ENCODE measurements around the gene SGTA.

Gene SGTA

GRCh38 chr19:2726160-2726855 lies 56.8 kb downstream of the SGTA start:
- Histone ChIP-seq H3K27me3 (ENCODE audit: control insufficient read depth in 1 of 2, insufficient read depth in 2 of 2, low read length in 2 of 2) (peaks cover 17 to 34% of the 10 kb centered on the region in 2 donors), H3K4me3 (ENCODE audit: low read depth in 1 of 2, low read length in 2 of 2) (no peak overlapping the region), H3K36me3 (ENCODE audit: control insufficient read depth in 1 of 2, insufficient read depth in 2 of 2, low read length in 2 of 2) (no peaks in the 10 kb centered on the region), H3K4me1 (ENCODE audit: control insufficient read depth in 1 of 2, insufficient read depth in 2 of 2, low read length in 2 of 2) (no peaks in the 10 kb centered on the region), H3K9ac (ENCODE audit: low read depth in 1 of 2, low read length in 2 of 2) (no peak overlapping the region), H3K9me3 (ENCODE audit: control insufficient read depth in 1 of 2, low read length in 2 of 2) (no peaks in the 10 kb centered on the region), H3K27ac (ENCODE audit: low read depth, low read length) (no peak overlapping the region)

DNA sequence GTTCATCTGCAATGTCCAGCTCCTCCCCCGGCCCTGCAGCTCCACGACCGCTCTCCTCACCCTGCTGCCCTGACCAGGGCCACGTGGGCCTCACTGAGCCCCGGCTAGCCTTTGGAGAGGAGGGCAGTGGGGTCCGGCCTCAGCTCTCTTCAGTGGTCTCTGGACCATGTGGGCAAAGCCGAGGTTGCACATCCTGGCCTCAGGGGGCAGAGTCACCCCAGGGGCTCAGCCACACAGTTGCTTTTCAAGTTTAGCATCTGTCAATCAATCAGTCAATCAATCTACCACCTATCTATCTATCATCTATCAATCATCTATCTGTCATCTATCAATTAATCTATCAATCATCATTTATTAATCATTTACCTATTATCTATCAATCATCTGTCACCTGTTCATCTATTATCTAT lies 58.9 kb downstream of the SGTA start:
- H3K4me3 ChIP-seq (ENCODE audit: low read depth in 1 of 2, low read length in 2 of 2), result no peak overlapping the region
- H3K27ac ChIP-seq (ENCODE audit: low read depth, low read length), result no peak overlapping the region
- H3K9me3 ChIP-seq (ENCODE audit: control insufficient read depth in 1 of 2, low read length in 2 of 2), result no peaks in the 10 kb centered on the region
- peaks cover 27 to 39% of the 10 kb centered on the region in 2 donors for H3K27me3 ChIP-seq (ENCODE audit: control insufficient read depth in 1 of 2, insufficient read depth in 2 of 2, low read length in 2 of 2)
- H3K4me1 ChIP-seq (ENCODE audit: control insufficient read depth in 1 of 2, insufficient read depth in 2 of 2, low read length in 2 of 2), result no peaks in the 10 kb centered on the region
- no peaks in the 10 kb centered on the region for H3K36me3 ChIP-seq (ENCODE audit: control insufficient read depth in 1 of 2, insufficient read depth in 2 of 2, low read length in 2 of 2)
- H3K9ac ChIP-seq (ENCODE audit: low read depth in 1 of 2, low read length in 2 of 2), result no peak overlapping the region

DNA sequence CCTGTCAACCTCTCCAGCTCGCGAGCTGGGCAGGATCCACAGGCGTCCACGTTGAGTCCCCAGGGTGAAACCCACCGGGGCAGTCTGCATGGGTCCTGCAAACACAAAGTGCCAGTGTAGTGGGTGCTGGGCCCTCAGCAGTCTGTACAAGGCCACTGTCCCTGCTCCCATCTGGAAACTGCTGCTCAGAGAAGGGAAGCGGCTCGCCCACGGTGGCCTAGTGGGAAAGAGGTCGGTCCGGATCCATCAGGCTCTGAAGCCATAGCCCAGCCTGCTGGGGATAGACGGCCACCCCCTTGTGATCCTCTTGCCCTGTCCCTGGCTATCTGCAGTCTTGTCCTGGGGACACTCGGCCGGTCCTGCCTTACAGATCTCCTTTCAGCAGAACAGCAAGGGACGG lies 59.3 kb downstream of the SGTA start:
- Histone ChIP-seq H3K9me3 (ENCODE audit: control insufficient read depth in 1 of 2, low read length in 2 of 2) (no peaks in the 10 kb centered on the region), H3K9ac (ENCODE audit: low read depth in 1 of 2, low read length in 2 of 2) (no peak overlapping the region), H3K27me3 (ENCODE audit: control insufficient read depth in 1 of 2, insufficient read depth in 2 of 2, low read length in 2 of 2) (peaks cover 27 to 35% of the 10 kb centered on the region in 2 donors), H3K36me3 (ENCODE audit: control insufficient read depth in 1 of 2, insufficient read depth in 2 of 2, low read length in 2 of 2) (no peaks in the 10 kb centered on the region), H3K4me3 (ENCODE audit: low read depth in 1 of 2, low read length in 2 of 2) (no peak overlapping the region), H3K27ac (ENCODE audit: low read depth, low read length) (no peak overlapping the region), H3K4me1 (ENCODE audit: control insufficient read depth in 1 of 2, insufficient read depth in 2 of 2, low read length in 2 of 2) (no peaks in the 10 kb centered on the region)

DNA sequence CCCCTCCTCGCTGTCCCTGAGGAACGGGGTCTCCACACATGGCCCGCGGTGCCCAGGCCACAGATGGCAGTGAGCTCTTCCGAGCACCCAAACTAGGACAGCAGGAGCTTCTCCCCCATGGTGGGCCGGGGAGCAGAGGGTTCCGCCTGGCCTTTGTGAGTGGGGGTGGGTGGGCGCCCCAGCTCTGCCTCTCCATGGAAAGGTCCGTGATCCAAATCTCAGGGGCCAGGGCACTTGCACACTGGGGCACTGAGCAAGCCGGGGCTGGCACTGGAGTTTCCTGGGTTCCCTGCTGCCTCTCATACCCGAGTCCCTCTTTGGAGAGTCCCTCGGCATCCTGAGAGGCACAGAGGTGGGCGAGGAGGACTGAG lies 59.7 kb downstream of the SGTA start:
- H3K27me3 ChIP-seq (ENCODE audit: control insufficient read depth in 1 of 2, insufficient read depth in 2 of 2, low read length in 2 of 2), result peaks cover 27 to 35% of the 10 kb centered on the region in 2 donors
- H3K9ac ChIP-seq (ENCODE audit: low read depth in 1 of 2, low read length in 2 of 2), result no peak overlapping the region
- no peaks in the 10 kb centered on the region for H3K9me3 ChIP-seq (ENCODE audit: control insufficient read depth in 1 of 2, low read length in 2 of 2)
- H3K27ac ChIP-seq (ENCODE audit: low read depth, low read length), result no peak overlapping the region
- H3K4me3 ChIP-seq (ENCODE audit: low read depth in 1 of 2, low read length in 2 of 2), result no peak overlapping the region
- H3K4me1 ChIP-seq (ENCODE audit: control insufficient read depth in 1 of 2, insufficient read depth in 2 of 2, low read length in 2 of 2), result no peaks in the 10 kb centered on the region
- H3K36me3 ChIP-seq (ENCODE audit: control insufficient read depth in 1 of 2, insufficient read depth in 2 of 2, low read length in 2 of 2), result no peaks in the 10 kb centered on the region

DNA sequence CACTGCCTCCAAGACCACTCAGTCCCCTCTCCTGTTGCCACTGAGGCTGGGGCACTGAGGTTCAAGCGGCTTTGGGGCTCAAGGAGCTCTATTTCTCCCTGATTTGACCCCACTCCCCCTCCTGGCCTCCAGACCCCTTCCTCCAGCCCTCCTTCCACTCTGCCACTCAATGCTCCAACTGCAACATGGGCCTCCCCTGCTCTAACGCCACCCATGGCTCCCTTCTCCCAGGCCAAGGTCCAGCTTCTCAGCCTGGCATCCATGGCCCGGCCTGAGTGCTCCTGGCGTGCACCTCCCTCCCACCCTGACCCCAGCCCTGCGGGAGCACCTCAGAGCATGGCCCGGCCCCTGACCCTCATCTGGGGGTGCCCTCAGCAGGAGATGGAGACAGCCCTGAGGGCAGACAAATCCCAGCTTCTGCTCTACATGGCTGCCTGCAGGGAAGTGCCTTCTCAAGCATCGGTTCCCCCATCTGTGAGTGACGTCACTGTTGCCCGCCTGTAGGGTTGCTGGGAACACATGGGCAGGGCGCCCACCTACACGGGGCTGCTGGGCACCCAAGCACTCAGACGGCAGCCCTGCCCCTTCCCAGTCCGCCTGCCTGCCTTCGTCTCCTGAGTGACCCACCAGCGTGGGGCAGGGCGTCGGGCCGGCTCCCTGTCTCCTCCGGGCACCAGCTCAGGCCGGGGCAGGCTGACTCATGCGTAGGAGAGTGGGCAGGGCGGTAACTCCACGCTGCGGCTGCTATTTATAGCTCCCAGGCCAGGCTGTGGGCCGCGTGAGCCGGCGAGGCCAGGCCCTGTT lies 60.3 kb downstream of the SGTA start:
- Histone ChIP-seq H3K9ac (ENCODE audit: low read depth in 1 of 2, low read length in 2 of 2) (no peak overlapping the region), H3K4me1 (ENCODE audit: control insufficient read depth in 1 of 2, insufficient read depth in 2 of 2, low read length in 2 of 2) (no peaks in the 10 kb centered on the region), H3K27me3 (ENCODE audit: control insufficient read depth in 1 of 2, insufficient read depth in 2 of 2, low read length in 2 of 2) (peaks cover 27 to 40% of the 10 kb centered on the region in 2 donors), H3K27ac (ENCODE audit: low read depth, low read length) (no peak overlapping the region), H3K36me3 (ENCODE audit: control insufficient read depth in 1 of 2, insufficient read depth in 2 of 2, low read length in 2 of 2) (no peaks in the 10 kb centered on the region), H3K4me3 (ENCODE audit: low read depth in 1 of 2, low read length in 2 of 2) (no peak overlapping the region), H3K9me3 (ENCODE audit: control insufficient read depth in 1 of 2, low read length in 2 of 2) (no peaks in the 10 kb centered on the region)

GRCh38 chr19:2721570-2722540 lies 61.2 kb downstream of the SGTA start:
- peaks cover 27 to 31% of the 10 kb centered on the region in 2 donors for H3K27me3 ChIP-seq (ENCODE audit: control insufficient read depth in 1 of 2, insufficient read depth in 2 of 2, low read length in 2 of 2)
- no peaks in the 10 kb centered on the region for H3K4me1 ChIP-seq (ENCODE audit: control insufficient read depth in 1 of 2, insufficient read depth in 2 of 2, low read length in 2 of 2)
- H3K4me3 ChIP-seq (ENCODE audit: low read depth in 1 of 2, low read length in 2 of 2), result peak overlapping the region in 1 of 2 donors; percentile 15
- H3K9ac ChIP-seq (ENCODE audit: low read depth in 1 of 2, low read length in 2 of 2), result no peak overlapping the region
- no peaks in the 10 kb centered on the region for H3K9me3 ChIP-seq (ENCODE audit: control insufficient read depth in 1 of 2, low read length in 2 of 2)
- H3K27ac ChIP-seq (ENCODE audit: low read depth, low read length), result no peak overlapping the region
- H3K36me3 ChIP-seq (ENCODE audit: control insufficient read depth in 1 of 2, insufficient read depth in 2 of 2, low read length in 2 of 2), result no peaks in the 10 kb centered on the region

DNA sequence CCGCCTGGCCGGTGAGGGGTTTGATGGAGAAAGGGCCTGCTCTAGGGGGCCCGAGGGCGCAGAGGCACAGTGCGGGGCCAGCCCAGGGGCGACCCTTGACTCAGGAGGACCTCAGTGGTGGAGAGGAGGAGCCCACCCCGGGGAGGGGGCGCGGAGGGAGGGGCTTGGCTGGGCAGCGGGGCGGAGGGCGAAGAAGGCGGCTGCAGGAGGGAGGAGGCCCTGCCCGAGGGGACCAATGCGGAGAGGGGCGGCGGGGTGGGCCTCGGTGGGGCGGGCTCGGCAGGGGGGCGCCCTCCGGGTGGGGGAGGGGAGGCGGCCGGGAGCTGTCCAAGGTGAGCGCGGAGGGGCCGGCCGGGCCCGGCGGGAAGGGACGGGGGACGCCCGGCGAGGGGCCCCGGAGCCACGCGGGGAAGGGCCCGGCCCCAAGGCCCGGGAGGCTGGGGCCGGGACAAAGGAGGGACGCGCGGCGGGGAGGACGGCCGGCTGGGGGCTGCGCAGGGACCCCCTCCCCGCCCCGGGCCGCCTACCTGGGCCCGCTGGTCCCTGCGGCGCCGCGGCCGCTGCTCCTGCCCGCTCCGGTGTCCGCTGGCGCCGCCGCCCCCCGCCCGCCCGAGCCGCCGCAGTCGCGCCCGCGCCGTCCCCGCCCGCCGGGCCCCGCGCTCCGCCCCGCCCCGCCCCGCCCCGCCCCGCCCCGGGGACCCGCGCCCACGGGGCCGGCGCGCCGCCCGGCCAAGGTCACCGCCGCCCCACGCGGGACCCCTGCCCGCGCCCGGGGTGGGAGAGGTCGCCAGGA lies 62.1 kb downstream of the SGTA start, which contains the start of gene DIRAS1:
TSS of gene DIRAS1 (minus strand) at position 596 of the 793 bp plus-strand sequence. CDS start 3,566 bp downstream, outside the sequence.
- Histone ChIP-seq H3K36me3 (ENCODE audit: control insufficient read depth in 1 of 2, insufficient read depth in 2 of 2, low read length in 2 of 2) (no peaks in the 10 kb centered on the region), H3K4me3 (ENCODE audit: low read depth in 1 of 2, low read length in 2 of 2) (peak within 1 kb of the TSS in 1 of 2 donors; percentile 15), H3K9me3 (ENCODE audit: control insufficient read depth in 1 of 2, low read length in 2 of 2) (no peaks in the 10 kb centered on the region), H3K27me3 (ENCODE audit: control insufficient read depth in 1 of 2, insufficient read depth in 2 of 2, low read length in 2 of 2) (peaks cover 27 to 28% of the 10 kb centered on the region in 2 donors), H3K4me1 (ENCODE audit: control insufficient read depth in 1 of 2, insufficient read depth in 2 of 2, low read length in 2 of 2) (no peaks in the 10 kb centered on the region), H3K9ac (ENCODE audit: low read depth in 1 of 2, low read length in 2 of 2) (no peak within 1 kb of the TSS), H3K27ac (ENCODE audit: low read depth, low read length) (no peak within 1 kb of the TSS)

GRCh38 chr19:2719920-2720776 lies 62.9 kb downstream of the SGTA start:
- H3K4me3 ChIP-seq (ENCODE audit: low read depth in 1 of 2, low read length in 2 of 2), result no peak overlapping the region
- no peaks in the 10 kb centered on the region for H3K36me3 ChIP-seq (ENCODE audit: control insufficient read depth in 1 of 2, insufficient read depth in 2 of 2, low read length in 2 of 2)
- H3K27ac ChIP-seq (ENCODE audit: low read depth, low read length), result no peak overlapping the region
- H3K4me1 ChIP-seq (ENCODE audit: control insufficient read depth in 1 of 2, insufficient read depth in 2 of 2, low read length in 2 of 2), result no peaks in the 10 kb centered on the region
- H3K9me3 ChIP-seq (ENCODE audit: control insufficient read depth in 1 of 2, low read length in 2 of 2), result peaks cover 3 to 7% of the 10 kb centered on the region in 2 donors
- H3K9ac ChIP-seq (ENCODE audit: low read depth in 1 of 2, low read length in 2 of 2), result no peak overlapping the region
- peaks cover 24 to 27% of the 10 kb centered on the region in 2 donors for H3K27me3 ChIP-seq (ENCODE audit: control insufficient read depth in 1 of 2, insufficient read depth in 2 of 2, low read length in 2 of 2)
